Common myeloid progenitor, CD34-positive (primary cell): ENCODE results near the gene SINHCAF.
"Not testable (repeated sequence)": the region's sequence is repeated elsewhere in the genome, so short reads cannot be mapped to it uniquely, and the experiment has no call there.

ENCODE experiments used
- CTCF ChIA-PET: fragments of 350-600 bp; sonication (Branson Sonifier 250); formaldehyde crosslinking; loops from one replicate; lab custom pipeline; 2021; ENCODE audit warnings: antibody characterized with exemption; lab: Charles Lee
- POLR2A ChIA-PET: fragments of 350-600 bp; sonication (Branson Sonifier 250); formaldehyde crosslinking; loops from one replicate; lab custom pipeline; 2021; ENCODE audit warnings: antibody characterized with exemption; lab: Charles Lee
- DNase-seq, 3 donors: peaks; one replicate each; pipeline versions ENCODE4 v3.0.0 to v3.0.0-alpha.2; 2013
- H3K27ac ChIP-seq, 2 experiments: 1 replicate in 1 of 2; 2 replicates in 1 of 2; pipeline ENCODE4 v1.7.0; 2013; ENCODE audit warnings: inconsistent platforms in 2 of 2, low read length in 2 of 2, mild to moderate bottlenecking in 2 of 2, low read depth in 1 of 2, moderate library complexity in 1 of 2; ENCODE audit not compliant: severe bottlenecking in 2 of 2, insufficient read depth in 1 of 2, poor library complexity in 1 of 2
- H3K27me3 ChIP-seq, 5 experiments: replicated peaks in 2 of 5; 1 replicate in 3 of 5; 2 replicates in 2 of 5; pipeline versions ENCODE4 v1.6.1 to v1.7.0; 2013; ENCODE audit warnings: low read length in 4 of 5, mild to moderate bottlenecking in 2 of 5, moderate library complexity in 2 of 5, inconsistent platforms in 1 of 5; ENCODE audit not compliant: insufficient read depth in 5 of 5, control insufficient read depth in 4 of 5
- H3K36me3 ChIP-seq, 4 experiments: 1 replicate in 2 of 4; 2 replicates in 2 of 4; pipeline versions ENCODE4 v1.6.1 to v1.7.0; 2013; ENCODE audit warnings: low read length in 3 of 4, control low read depth in 1 of 4, mild to moderate bottlenecking in 1 of 4; ENCODE audit not compliant: control insufficient read depth in 4 of 4, insufficient read depth in 4 of 4
- H3K4me1 ChIP-seq, 4 experiments: 1 replicate in 3 of 4; 2 replicates in 1 of 4; pipeline versions ENCODE4 v1.6.1 to v1.7.1; 2013; ENCODE audit warnings: low read length in 3 of 4, mild to moderate bottlenecking in 3 of 4, control low read depth in 1 of 4, inconsistent platforms in 1 of 4, moderate library complexity in 1 of 4; ENCODE audit not compliant: control insufficient read depth in 4 of 4, insufficient read depth in 4 of 4; ENCODE audit errors: control extremely low read depth in 1 of 4
- H3K4me3 ChIP-seq, 7 experiments: 1 replicate in 4 of 7; 2 replicates in 3 of 7; pipeline versions ENCODE4 v1.5.1 to v1.7.0; 2013; ENCODE audit warnings: mild to moderate bottlenecking in 7 of 7, low read length in 6 of 7, moderate library complexity in 6 of 7, inconsistent platforms in 2 of 7, low read depth in 2 of 7, control low read depth in 1 of 7; ENCODE audit not compliant: insufficient read depth in 4 of 7, control insufficient read depth in 1 of 7; ENCODE audit errors: extremely low read depth in 1 of 7
- H3K9me3 ChIP-seq, 5 experiments: 1 replicate in 4 of 5; 2 replicates in 1 of 5; pipeline versions ENCODE4 v1.6.1 to v1.7.1; 2013; ENCODE audit warnings: low read length in 4 of 5, mild to moderate bottlenecking in 2 of 5, inconsistent platforms in 1 of 5, low read depth in 1 of 5, moderate library complexity in 1 of 5; ENCODE audit not compliant: control insufficient read depth in 4 of 5, insufficient read depth in 2 of 5; ENCODE audit errors: control extremely low read depth in 1 of 5
- WGBS: methylation state at CpG from one replicate; pipeline ENCODE4 v1.1.5; 2013; ENCODE audit not compliant: insufficient coverage; 5-methylcytosine and 5-hydroxymethylcytosine counted together

Gene SINHCAF

DNA sequence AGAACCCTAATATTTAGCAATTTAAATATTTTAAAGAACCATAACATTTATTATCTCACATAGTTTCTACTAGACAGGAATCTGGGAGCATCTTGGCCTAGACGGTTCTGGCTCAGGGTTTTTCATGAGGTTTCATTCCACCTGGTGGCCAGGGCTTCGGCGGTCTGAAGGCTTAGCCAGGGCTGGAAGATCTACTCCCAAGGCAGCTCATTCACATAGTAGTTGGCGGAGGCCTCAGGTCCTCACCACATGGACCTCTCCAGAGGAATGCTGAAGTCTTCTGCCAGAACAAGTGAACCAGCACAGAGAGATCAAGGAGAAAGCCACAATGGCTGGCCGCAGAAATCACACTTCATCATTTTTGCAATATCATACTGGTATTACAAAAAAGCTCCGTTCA is 68.2 kb downstream of the SINHCAF start:
- Histone ChIP-seq H3K27ac (no peak overlapping the region), H3K27me3 (no peaks in the 10 kb centered on the region), H3K4me1 (no peaks in the 10 kb centered on the region), H3K9me3 (no peaks in the 10 kb centered on the region), H3K4me3 (no peak overlapping the region), H3K36me3 (no peaks in the 10 kb centered on the region)
- ChIA-PET CTCF (interaction anchor here (0.8 kb wide), 1 partner anchor 14 kb away, joined by 4 read pairs; no protein-coding TSS in a partner anchor), POLR2A (no interaction called here)
- WGBS: 80% methylated on average over 5 of the region's 6 CpGs
- no peak for DNase-seq

DNA sequence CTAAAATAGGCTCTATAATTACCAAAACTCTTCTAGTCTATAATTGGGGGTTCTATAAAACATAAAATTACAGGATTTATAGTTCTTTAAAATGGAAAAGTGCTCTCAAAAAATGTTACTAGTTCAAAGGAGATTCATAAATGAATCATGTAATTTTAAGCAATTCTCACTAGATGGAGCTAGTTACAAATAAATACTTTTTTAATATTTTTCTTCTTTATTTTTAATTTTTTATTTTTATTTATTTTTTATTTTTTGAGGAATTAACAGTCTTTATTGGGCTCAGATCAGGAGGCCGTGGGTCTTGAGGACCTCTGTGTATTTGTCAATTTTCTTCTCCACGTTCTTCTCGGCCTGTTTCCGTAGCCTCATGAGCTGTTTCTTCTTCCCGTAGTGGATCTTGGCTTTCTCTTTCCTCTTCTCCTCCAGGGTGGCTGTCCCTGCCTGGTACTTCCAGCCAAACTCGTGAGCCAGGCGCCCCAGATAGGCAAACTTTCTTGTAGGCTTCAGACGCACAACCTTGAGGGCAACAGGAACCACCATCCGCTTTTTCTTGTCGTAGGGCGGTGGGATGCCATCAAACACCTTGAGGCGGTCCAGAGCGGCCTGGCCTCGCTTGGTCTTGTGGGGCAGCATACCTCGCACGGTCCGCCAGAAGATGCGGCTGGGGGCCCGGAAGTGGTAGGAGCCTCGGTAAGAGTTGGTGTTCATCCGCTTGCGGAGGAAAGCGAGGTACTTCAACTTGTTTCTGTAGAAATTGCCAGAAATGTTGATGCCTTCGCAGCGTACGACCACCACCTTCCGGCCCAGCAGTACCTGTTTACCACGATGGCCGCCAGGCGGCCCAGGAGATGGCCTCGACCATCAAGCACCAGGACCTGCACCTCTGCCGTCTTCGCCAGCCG is 74.0 kb downstream of the SINHCAF start:
- DNase-seq: peak; percentile 22 to 35 (median 26)
- ChIA-PET POLR2A (interaction anchor here (0.6 kb wide), 1 partner anchor 111 kb away, joined by 3 read pairs; no protein-coding TSS in a partner anchor), CTCF (interaction anchor here (0.7 to 4.0 kb wide), 14 partner anchors 12 to 142 kb away, joined by 3 to 35 read pairs (median 4); no protein-coding TSS in a partner anchor)
- H3K27me3 ChIP-seq, H3K27ac ChIP-seq, H3K4me1 ChIP-seq, H3K9me3 ChIP-seq, H3K36me3 ChIP-seq: not testable (repeated sequence)
- WGBS: 82% methylated on average over 16 of the region's 34 CpGs
- peak overlapping the region in 4 of 7 experiments; percentile 13 to 65 (median 46) for H3K4me3 ChIP-seq

DNA sequence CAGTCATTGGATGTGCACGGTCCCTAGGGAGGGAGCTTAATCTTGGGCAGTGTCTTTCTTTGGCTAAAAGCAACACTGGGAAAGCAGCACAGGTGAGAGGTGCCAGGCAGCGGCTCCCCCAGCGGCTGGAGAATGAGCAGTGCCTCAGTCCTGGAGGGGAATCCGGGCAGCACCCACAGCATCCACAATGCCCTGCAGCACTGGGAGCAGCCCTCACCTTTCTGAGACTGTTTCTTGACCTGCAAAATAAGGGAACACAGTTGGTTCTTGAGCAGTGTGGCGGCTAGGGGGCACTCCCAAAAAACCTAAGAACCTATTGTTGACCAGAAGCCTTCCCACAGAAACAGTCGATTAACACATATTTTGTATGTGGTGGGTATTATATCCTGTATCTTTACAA is 75.8 kb downstream of the SINHCAF start:
- ChIA-PET POLR2A (no interaction called here), CTCF (interaction anchor here (1.4 to 2.9 kb wide), 6 partner anchors 10 to 399 kb away, joined by 3 to 35 read pairs (median 4); no protein-coding TSS in a partner anchor)
- no peaks in the 10 kb centered on the region for H3K9me3 ChIP-seq
- no peaks in the 10 kb centered on the region for H3K36me3 ChIP-seq
- no peak for DNase-seq
- no peak overlapping the region for H3K27ac ChIP-seq
- H3K27me3 ChIP-seq: peaks cover 0 to 2% (median 0%) of the 10 kb centered on the region in 5 experiments
- no peak overlapping the region for H3K4me3 ChIP-seq
- H3K4me1 ChIP-seq: no peaks in the 10 kb centered on the region
- 94% methylated on average over 4 of the region's 6 CpGs for WGBS

DNA sequence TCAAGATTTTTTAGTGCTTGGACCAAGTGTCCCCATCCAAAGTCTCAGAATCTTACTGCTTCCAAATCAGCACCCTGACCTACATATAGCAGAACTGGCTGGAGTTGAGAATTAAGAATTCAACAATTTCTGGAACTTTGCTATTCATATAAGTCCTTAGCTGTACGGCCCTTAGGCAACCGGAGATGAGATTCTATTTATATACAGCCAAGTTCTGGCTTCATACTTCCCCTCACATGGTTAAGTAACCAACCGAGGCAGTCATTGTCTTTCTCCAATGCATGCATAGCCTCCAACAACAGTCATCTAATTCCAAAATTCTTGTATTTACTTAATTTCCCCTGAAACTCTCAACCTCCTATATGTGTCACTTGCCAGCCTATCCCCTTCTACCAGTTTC is 76.6 kb downstream of the SINHCAF start:
- no peaks in the 10 kb centered on the region for H3K9me3 ChIP-seq
- no peak for DNase-seq
- no peak overlapping the region for H3K27ac ChIP-seq
- H3K4me1 ChIP-seq: no peaks in the 10 kb centered on the region
- no peaks in the 10 kb centered on the region for H3K36me3 ChIP-seq
- WGBS: 87% methylated on average over 3 of the region's 3 CpGs
- ChIA-PET CTCF (interaction anchor here (1.4 to 2.9 kb wide), 5 partner anchors 9 to 398 kb away, joined by 3 to 35 read pairs (median 3); no protein-coding TSS in a partner anchor), POLR2A (no interaction called here)
- H3K4me3 ChIP-seq: no peak overlapping the region
- H3K27me3 ChIP-seq: peaks cover 0 to 2% (median 0%) of the 10 kb centered on the region in 5 experiments

DNA sequence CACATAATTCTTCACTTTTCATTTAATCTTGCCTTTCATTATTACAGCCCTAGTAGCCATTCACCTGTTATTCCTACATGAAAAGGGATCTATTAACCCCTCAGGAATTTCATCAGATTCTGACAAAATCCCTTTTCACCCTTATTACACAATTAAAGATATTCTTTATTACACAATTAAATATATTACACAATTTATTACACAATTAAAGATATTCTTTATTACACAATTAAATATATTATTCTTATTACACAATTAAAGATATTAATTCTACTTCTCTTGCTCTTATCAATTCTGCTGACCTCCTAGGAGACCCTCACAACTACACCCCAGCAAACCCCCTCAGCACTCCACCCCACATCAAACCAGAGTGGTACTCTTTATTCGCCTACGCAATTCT is 77.1 kb downstream of the SINHCAF start:
- H3K4me3 ChIP-seq: no peak overlapping the region
- no peak for DNase-seq
- H3K27me3 ChIP-seq: peaks cover 0 to 2% (median 0%) of the 10 kb centered on the region in 5 experiments
- CTCF ChIA-PET: interaction anchor here (1.6 kb wide), 1 partner anchor 398 kb away, joined by 3 read pairs; no protein-coding TSS in a partner anchor
- no peaks in the 10 kb centered on the region for H3K4me1 ChIP-seq
- POLR2A ChIA-PET: no interaction called here
- H3K36me3 ChIP-seq: no peaks in the 10 kb centered on the region
- no peak overlapping the region for H3K27ac ChIP-seq
- H3K9me3 ChIP-seq: no peaks in the 10 kb centered on the region
- 100% methylated on average over 2 of the region's 2 CpGs for WGBS

DNA sequence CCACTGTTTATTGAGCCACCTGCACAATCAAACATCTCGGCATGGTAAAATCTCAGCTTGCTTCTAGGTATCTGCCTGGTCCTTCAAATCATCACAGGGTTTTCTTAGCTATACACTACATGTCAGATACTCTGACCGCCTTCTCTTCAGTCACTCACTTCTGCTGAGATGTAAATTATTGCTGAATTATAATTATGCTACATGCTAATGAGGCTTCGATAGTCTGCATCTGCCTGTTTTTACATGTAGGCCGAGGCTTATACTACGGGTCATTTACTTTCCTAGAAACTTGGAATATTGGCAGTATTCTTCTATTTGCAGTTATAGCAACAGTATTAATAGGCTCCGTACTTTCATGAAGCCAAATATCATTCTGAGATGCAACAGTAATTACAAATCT is 77.6 kb downstream of the SINHCAF start:
- Histone ChIP-seq H3K27me3 (peaks cover 0 to 2% (median 0%) of the 10 kb centered on the region in 5 experiments), H3K4me1 (no peaks in the 10 kb centered on the region), H3K27ac (no peak overlapping the region), H3K9me3 (no peaks in the 10 kb centered on the region), H3K36me3 (no peaks in the 10 kb centered on the region), H3K4me3 (no peak overlapping the region)
- no peak for DNase-seq
- CTCF ChIA-PET: no interaction called here
- 94% methylated on average over 5 of the region's 6 CpGs for WGBS
- POLR2A ChIA-PET: no interaction called here

DNA sequence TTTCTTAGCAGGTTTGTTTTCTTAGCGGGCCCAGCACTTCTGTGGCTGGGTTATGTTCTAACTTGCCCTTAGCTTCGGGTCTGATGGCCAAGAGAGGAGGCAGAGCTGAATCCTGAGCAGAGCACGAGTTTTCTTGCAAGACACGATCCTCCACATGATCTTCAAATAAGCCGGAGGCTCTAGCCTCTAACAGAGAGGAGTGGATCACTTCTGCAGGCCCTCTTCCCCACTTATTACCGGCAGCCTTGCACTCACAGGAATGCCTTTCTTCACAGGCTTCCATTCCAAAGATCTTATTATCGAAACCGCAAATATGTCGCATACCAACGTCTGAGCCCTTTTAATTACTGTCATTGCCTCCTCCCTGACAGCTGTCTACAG is 79.5 kb downstream of the SINHCAF start:
- no peaks in the 10 kb centered on the region for H3K4me1 ChIP-seq
- H3K27ac ChIP-seq: no peak overlapping the region
- CTCF ChIA-PET: interaction anchor here (1.0 to 2.1 kb wide), 2 partner anchors 26 to 116 kb away, joined by 3 to 6 read pairs; no protein-coding TSS in a partner anchor

More for the DNA sequence above, 79.5 kb downstream of the SINHCAF start:
- WGBS: 95% methylated on average over 8 of the region's 10 CpGs
- POLR2A ChIA-PET: no interaction called here
- no peaks in the 10 kb centered on the region for H3K36me3 ChIP-seq
- no peaks in the 10 kb centered on the region for H3K9me3 ChIP-seq
- H3K27me3 ChIP-seq: peaks cover 0 to 2% (median 0%) of the 10 kb centered on the region in 5 experiments
- no peak overlapping the region for H3K4me3 ChIP-seq
- no peak for DNase-seq
